IPS-18a (cell line): ENCODE results near the gene RAB11FIP3.

Source experiments
- H3K27ac ChIP-seq: one replicate; pipeline ENCODE4 v1.5.1; 2013; ENCODE audit warnings: low read length
- H3K27me3 ChIP-seq: one replicate; pipeline ENCODE4 v1.6.1; 2013; ENCODE audit warnings: mild to moderate bottlenecking, low read length; ENCODE audit not compliant: control insufficient read depth, insufficient read depth
- H3K36me3 ChIP-seq: one replicate; pipeline ENCODE4 v1.6.1; 2013; ENCODE audit warnings: low read depth, low read length; ENCODE audit not compliant: control insufficient read depth
- H3K4me1 ChIP-seq: one replicate; pipeline ENCODE4 v1.6.1; 2013; ENCODE audit warnings: low read depth, low read length; ENCODE audit not compliant: control insufficient read depth
- H3K4me3 ChIP-seq: one replicate; pipeline ENCODE4 v1.5.1; 2013; ENCODE audit warnings: low read length
- H3K9ac ChIP-seq: one replicate; pipeline ENCODE4 v1.6.1; 2013; ENCODE audit warnings: mild to moderate bottlenecking, low read length, moderate library complexity
- H3K9me3 ChIP-seq: one replicate; pipeline ENCODE4 v1.6.1; 2013; ENCODE audit warnings: low read depth, low read length; ENCODE audit not compliant: control insufficient read depth

RAB11FIP3 gene

DNA sequence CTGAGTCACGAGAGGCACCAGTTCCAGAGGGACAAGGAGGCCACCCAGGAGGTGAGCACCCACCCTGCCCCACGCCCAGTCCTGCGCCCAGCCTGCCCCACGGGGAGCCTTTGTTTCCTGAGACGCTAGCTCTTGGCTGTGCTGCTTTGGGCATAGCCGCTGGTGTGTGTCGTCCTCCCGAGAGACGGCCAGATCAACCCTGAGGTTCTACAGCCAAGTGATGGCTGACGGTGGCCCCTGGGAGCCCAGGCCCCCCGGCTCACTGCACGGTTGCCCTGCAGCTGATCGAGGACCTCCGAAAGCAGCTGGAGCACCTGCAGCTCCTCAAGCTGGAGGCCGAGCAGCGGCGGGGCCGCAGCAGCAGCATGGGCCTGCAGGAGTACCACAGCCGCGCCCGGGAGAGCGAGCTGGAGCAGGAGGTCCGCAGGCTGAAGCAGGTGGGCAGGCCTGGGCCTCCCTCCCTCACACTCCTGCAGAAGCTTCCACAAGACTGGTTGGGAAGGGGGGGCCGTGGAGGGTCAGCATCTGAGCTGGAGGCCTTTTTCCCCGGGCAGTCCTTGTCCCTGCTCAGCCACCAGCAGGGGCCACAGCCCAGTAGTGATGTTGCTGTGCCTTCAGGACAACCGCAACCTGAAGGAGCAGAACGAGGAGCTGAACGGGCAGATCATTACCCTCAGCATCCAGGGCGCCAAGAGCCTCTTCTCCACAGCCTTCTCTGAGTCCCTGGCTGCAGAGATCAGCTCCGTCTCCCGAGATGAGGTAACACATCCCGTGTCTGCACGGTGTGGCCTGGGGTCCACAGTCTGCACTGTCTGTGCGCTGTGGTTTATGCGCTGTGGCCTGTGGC is 94.6 kb downstream of the RAB11FIP3 start:
- no peak overlapping the region for H3K4me3 ChIP-seq
- no peaks in the 10 kb centered on the region for H3K4me1 ChIP-seq
- no peaks in the 10 kb centered on the region for H3K27me3 ChIP-seq
- H3K36me3 ChIP-seq: peaks cover 6% of the 10 kb centered on the region
- H3K27ac ChIP-seq: no peak overlapping the region
- H3K9me3 ChIP-seq: no peaks in the 10 kb centered on the region
- H3K9ac ChIP-seq: no peak overlapping the region

DNA sequence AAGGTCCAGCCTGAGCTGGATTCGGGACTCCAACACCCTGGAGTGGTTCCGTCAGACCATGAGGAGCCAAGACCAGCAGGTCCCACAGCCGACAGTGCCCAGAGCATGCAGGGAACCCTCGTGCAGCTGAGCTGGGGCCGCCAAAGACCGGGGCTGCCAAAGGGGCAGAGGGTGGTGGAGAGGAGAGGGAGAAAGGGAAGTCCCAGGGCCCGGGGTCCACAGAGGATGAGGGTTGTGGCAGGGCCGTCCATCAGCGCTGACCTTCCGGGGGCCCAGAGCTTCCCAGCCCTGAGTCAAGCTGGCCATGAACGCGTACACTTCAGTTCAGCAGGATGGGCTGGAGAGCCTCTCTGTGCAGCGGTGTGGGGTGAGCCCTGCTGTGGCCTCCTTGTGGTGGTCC is 95.4 kb downstream of the RAB11FIP3 start:
- H3K4me1 ChIP-seq: no peaks in the 10 kb centered on the region
- no peak overlapping the region for H3K27ac ChIP-seq
- H3K9ac ChIP-seq: no peak overlapping the region
- H3K9me3 ChIP-seq: no peaks in the 10 kb centered on the region
- no peak overlapping the region for H3K4me3 ChIP-seq
- H3K36me3 ChIP-seq: no peaks in the 10 kb centered on the region
- H3K27me3 ChIP-seq: no peaks in the 10 kb centered on the region

DNA sequence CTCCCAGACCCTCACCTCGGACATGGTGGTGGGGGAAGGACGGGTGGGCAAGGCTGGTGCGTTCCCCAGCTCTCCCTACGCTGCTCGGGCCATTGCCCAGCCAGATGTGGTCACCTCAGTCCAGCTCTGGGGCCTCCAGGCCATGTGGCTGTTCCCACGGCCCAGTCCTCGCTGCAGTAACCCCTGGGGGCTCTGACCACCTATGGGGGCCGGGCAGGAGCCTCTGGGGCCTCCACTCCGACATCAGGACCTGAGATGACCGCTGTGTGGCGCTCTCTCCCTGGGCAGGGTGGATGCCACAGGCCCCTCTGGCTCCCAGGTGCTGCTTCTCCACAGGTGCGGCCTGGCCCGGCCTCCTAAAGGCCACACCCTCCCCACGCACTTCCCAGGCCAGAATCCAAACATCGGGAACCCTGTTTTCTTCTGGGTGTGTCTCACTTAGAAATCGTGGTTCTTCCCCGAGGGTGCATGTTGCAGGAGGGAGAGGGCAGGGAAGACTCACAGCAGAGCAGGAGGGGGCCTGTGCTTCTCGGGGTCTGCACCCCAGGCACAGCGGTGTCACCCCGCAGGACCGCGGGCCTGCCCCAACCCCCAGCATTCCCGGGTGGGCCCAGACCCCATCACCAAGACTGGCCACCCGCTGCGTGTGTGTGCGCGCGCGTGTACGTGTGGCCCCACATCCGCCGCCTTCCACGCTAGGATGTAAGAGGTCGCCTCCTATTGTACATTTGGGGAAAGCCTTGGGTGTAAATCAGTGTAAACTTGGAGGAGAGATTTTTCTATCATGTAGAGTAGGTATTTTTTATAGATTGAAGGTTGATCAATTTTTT is 96.1 kb downstream of the RAB11FIP3 start:
- no peaks in the 10 kb centered on the region for H3K27me3 ChIP-seq
- peaks cover 5% of the 10 kb centered on the region for H3K4me1 ChIP-seq
- no peak overlapping the region for H3K27ac ChIP-seq
- no peak overlapping the region for H3K9ac ChIP-seq
- no peak overlapping the region for H3K4me3 ChIP-seq
- H3K9me3 ChIP-seq: no peaks in the 10 kb centered on the region
- H3K36me3 ChIP-seq: no peaks in the 10 kb centered on the region

DNA sequence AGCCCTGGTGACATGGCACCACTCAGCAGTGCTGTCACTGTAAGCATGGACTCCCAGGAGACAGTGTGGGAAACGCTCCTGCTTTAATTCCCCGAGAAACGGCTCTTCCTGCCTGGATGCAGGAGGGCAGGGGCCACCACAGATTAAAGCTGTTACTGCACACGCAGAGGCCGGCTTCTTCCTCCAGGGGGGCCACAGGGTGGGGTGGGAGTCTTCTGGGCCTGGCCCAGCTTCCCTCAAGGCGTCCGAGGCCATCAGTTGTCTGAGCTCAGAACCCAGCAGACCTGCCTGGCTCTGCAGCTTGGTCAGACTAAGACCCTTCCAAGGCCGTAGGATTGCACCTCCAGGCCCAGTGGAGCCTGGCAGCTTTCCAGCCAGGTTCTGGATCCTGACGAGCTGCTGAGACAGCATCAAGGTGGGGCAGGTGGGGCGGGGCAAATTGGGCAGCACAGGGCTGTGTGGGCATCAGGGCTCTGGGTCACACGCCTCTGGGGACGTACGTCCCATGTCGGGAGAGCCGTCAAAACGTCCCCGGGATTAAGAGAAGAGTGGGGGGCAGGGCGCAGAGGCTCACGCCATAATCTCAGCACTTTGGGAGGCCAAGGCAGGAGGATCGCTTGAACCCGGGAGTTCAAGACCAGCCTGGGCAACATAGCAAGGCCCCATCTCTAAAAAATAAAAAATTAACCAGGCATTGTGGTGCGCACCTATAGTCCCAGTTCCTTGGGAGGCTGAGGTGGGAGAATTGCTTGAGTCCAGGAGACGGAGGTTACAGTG is 97.1 kb downstream of the RAB11FIP3 start:
- H3K9me3 ChIP-seq: no peaks in the 10 kb centered on the region
- no peak overlapping the region for H3K9ac ChIP-seq
- no peaks in the 10 kb centered on the region for H3K36me3 ChIP-seq
- H3K4me3 ChIP-seq: no peak overlapping the region
- no peaks in the 10 kb centered on the region for H3K27me3 ChIP-seq
- H3K27ac ChIP-seq: no peak overlapping the region
- peaks cover 5% of the 10 kb centered on the region for H3K4me1 ChIP-seq

DNA sequence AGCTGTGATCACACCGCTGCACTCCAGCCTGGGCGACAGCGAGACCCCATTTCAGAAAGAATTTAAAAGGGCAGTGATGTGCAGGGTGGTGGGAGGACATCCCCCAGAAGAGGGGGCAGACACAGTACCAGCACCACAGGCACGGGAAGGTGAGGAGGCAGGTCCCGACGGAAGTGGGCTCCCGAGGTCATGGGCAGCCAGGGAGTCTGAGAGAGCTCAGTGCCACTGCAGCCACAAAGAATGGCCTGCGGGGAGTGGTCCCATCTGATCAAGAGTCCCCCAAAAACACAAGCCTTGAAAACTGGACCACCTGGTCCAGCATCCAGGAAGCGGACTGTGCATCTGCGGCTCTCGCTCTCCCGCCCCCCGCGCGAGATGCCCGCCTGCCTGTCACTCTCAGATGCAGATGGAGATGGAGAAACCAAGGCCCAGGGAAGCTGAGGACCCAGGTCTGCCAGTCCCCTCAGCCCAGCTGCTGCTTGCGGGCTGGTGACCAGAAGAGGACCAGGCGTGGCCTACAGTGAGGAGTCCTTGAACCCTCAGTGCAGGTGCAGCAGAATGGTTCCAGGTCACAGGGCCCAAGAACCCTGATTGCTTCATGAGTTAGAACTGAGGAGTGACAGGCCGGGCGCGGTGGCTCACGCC is 97.8 kb downstream of the RAB11FIP3 start:
- H3K4me1 ChIP-seq: peaks cover 5% of the 10 kb centered on the region
- H3K9me3 ChIP-seq: no peaks in the 10 kb centered on the region
- no peaks in the 10 kb centered on the region for H3K27me3 ChIP-seq
- H3K36me3 ChIP-seq: no peaks in the 10 kb centered on the region
- no peak overlapping the region for H3K9ac ChIP-seq
- H3K27ac ChIP-seq: no peak overlapping the region
- H3K4me3 ChIP-seq: no peak overlapping the region

DNA sequence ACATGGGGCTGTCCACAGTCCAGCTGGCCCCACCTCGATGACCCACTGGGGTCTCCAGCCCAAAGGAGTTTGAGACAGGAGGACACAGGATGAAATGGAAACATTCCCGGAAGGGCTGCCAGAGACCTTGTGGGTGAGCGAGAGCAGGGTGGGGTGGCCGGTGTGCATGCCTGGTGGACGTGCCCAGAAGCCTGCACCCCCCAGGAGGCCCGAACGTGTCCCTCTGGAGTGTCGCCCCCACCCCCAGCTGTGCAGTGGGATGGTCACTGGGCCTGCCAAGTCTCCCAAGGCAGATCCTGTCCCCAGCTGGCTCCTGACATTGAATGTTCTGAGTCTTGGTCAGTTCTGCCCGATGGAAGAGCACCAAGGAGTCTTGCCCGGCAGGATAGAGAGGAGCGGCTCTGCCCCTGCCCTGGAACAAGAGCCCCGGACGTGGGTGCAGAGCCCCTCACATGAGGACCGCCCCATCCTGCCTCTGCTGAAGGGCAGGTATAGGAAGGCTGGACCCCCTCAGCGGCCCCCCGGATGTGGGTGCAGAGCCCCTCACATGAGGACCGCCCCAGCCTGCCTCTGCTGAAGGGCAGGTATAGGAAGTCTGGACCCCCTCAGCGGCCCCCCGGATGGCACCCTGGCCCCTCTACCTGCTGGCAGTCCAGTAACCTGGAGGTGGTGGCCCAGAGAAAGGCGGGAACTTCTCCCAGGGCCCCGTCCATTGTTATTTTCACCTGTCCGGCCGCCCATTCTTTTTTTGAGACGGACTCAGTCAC is 99.0 kb downstream of the RAB11FIP3 start:
- Histone ChIP-seq H3K4me1 (peaks cover 10% of the 10 kb centered on the region), H3K27ac (no peak overlapping the region), H3K36me3 (no peaks in the 10 kb centered on the region), H3K27me3 (no peaks in the 10 kb centered on the region), H3K9ac (no peak overlapping the region), H3K4me3 (no peak overlapping the region), H3K9me3 (no peaks in the 10 kb centered on the region)

DNA sequence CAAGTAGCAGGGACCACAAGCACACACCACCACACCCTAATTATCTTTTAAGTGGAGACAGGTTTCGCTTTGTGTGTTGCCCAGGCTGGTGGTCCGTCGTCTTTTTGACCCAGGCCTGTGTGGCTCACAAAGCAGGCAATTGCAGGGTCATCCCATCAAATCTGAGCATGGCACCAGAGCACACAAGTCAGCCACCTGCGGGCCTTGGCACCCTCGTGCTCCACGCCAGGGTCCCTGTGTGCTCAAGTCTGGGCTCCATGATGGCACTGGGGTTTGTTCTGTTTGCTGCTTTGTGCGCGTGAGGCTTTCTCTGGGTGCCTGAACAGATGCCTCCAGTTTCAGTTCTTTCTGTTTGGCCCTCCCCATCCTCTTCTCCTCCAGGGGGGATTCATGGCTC is 99.7 kb downstream of the RAB11FIP3 start:
- Histone ChIP-seq H3K9ac (no peak overlapping the region), H3K4me1 (peaks cover 13% of the 10 kb centered on the region), H3K36me3 (no peaks in the 10 kb centered on the region), H3K4me3 (no peak overlapping the region), H3K9me3 (no peaks in the 10 kb centered on the region), H3K27me3 (no peaks in the 10 kb centered on the region), H3K27ac (no peak overlapping the region)

DNA sequence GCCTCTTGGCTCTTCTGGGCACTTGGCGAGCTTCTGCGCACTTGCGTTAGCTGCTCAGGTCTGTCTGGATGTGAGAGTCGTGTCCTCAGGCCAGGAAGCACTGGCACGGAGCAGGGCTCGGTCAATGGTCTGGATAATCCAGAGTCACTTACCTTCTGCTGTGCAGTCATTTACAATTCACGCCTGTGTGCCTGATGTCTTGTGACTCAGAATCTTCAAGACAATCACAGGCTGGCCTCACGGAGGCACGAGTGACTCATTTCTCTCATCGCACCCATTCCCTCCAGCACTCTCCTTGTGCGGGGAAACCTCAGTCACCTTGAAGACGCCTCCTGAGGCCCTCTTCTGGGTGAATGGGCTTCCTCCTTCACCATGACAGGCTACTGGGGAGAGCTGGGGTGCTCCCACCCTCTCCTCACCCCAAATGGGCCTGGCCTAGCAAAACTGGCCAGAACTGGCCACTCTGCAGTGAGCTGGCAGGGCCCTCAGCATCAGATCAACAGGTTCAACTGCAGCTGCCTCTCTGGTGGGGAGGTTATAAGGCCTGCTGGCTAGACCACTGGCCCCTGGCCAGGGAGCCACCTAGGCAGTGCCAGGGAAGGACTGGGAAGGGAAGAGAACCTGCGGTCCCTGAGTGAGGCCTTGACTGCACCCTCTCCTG is 100.2 kb downstream of the RAB11FIP3 start:
- Histone ChIP-seq H3K4me1 (peaks cover 13% of the 10 kb centered on the region), H3K4me3 (peak overlapping the region; percentile 70), H3K36me3 (no peaks in the 10 kb centered on the region), H3K9me3 (no peaks in the 10 kb centered on the region), H3K27ac (no peak overlapping the region), H3K9ac (no peak overlapping the region), H3K27me3 (no peaks in the 10 kb centered on the region)

DNA sequence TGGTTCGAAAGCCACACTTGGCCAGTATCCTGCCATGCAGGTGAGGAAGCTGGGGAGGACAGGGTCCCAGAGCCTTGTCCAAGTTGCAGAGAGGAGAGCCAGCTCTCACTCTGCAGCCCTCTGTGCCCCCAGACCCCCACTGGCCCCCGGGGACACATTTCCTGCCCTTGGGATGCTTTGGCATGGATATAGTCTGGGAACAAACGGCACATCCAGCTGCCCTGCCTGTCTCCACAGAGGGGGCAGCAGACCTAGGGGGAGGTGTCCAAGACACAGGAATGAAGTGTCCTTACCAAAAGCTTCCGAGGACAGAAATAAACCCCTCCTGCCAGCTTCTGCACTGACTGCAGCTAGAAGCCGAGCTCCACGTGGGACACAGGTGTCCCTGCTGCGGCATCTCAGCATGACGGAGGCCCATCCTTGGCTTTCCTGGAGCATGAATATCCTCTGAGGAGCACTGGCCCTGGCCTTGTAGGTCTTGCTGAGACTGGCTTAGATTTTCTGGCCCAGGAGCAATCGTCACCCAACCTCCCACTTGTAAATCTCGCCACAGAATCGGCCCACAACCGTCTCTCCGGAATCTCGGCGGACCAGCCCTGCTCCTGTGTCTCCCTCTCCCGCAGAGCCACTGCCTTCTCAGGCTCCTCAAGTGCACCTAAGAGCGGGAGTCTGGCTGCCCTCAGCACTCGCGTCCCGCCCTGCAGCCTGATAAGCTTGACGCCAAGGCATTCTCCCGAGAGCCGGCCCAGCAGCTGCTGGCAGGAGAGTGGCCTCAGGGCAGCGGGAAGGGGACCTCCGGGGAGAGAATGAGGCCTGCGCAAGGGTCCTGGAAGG is 100.9 kb downstream of the RAB11FIP3 start:
- peak overlapping the region; percentile 63 for H3K9ac ChIP-seq
- no peaks in the 10 kb centered on the region for H3K9me3 ChIP-seq
- no peaks in the 10 kb centered on the region for H3K36me3 ChIP-seq
- peak overlapping the region; percentile 70 for H3K4me3 ChIP-seq
- no peak overlapping the region for H3K27ac ChIP-seq
- H3K4me1 ChIP-seq: peaks cover 13% of the 10 kb centered on the region
- no peaks in the 10 kb centered on the region for H3K27me3 ChIP-seq
